ENCODE results near the gene CRISPLD2. TPM values are rescaled to one million over a fixed set of nuclear protein-coding genes. Genes with fewer than 3 reads are reported as not detected.

CRISPLD2 gene
- total RNA-seq, 1 experiment from 2014 or later: 9.4 TPM

GRCh38 chr16:84896847-84897246 lies 77.1 kb downstream of the CRISPLD2 start (continued):
- TF ChIP-seq, protein P1, sequence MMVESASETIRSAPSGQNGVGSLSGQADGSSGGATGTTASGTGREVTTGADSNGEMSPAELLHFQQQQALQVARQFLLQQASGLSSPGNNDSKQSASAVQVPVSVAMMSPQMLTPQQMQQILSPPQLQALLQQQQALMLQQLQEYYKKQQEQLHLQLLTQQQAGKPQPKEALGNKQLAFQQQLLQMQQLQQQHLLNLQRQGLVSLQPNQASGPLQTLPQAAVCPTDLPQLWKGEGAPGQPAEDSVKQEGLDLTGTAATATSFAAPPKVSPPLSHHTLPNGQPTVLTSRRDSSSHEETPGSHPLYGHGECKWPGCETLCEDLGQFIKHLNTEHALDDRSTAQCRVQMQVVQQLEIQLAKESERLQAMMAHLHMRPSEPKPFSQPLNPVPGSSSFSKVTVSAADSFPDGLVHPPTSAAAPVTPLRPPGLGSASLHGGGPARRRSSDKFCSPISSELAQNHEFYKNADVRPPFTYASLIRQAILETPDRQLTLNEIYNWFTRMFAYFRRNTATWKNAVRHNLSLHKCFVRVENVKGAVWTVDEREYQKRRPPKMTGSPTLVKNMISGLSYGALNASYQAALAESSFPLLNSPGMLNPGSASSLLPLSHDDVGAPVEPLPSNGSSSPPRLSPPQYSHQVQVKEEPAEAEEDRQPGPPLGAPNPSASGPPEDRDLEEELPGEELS (CRISPR knock-in tag; IDR thresholded peaks at IDR 0.05): no peak
- no peak for TF ChIP-seq ZMAT4 (CRISPR knock-in tag; IDR thresholded peaks at IDR 0.05)

DNA sequence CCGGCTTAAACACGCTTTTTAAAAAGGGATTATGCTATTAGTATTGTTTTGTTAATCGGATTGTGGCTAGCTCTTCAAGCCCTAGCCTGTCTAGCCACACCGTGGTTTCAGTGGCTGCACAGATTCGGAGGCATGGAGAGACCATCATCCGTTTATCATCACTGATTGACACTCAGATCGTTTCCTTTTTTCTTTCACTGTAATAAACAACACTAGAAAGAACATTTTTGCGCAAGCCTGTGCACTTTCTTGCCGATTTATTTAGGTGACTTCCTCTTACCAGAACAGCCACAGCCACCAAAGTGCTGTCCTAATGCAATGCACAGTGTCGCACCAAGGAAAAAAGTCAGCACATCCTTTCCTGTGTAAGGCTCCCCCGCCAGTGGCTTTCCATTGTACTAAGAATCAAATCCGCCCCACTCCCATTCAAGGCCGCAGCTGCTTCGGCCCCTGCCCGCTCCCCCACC lies 78.2 kb downstream of the CRISPLD2 start:
- H3K36me3 Mint-ChIP-seq: no peaks in the 10 kb centered on the region
- peaks cover 4% of the 10 kb centered on the region; the same call in 1 of the 2 replicates for H3K4me1 Mint-ChIP-seq
- CTCF ChIA-PET: interaction anchor here (1.6 kb wide), 1 partner anchor 73 kb away, joined by 6 read pairs; no protein-coding TSS in a partner anchor
- POLR2A ChIA-PET: no interaction called here
- no peak for TF ChIP-seq ELF4 (CRISPR knock-in tag; IDR thresholded peaks at IDR 0.05; ENCODE audit: low read depth)
- no peak for TF ChIP-seq ZNF423 (CRISPR knock-in tag; IDR thresholded peaks at IDR 0.05)
- no peak for TF ChIP-seq ARID4B (CRISPR knock-in tag; IDR thresholded peaks at IDR 0.05; ENCODE audit: borderline replicate concordance)
- no peak for TF ChIP-seq ZNF671 (CRISPR knock-in tag; IDR thresholded peaks at IDR 0.05)
- TF ChIP-seq ZNF232 (CRISPR knock-in tag; IDR thresholded peaks at IDR 0.05): no peak
- no peak for TF ChIP-seq ZNF263 (CRISPR knock-in tag; IDR thresholded peaks at IDR 0.05; ENCODE audit: low read depth)
- TF ChIP-seq ATF1 (CRISPR knock-in tag; IDR thresholded peaks at IDR 0.05): no peak
- TF ChIP-seq, protein P2, sequence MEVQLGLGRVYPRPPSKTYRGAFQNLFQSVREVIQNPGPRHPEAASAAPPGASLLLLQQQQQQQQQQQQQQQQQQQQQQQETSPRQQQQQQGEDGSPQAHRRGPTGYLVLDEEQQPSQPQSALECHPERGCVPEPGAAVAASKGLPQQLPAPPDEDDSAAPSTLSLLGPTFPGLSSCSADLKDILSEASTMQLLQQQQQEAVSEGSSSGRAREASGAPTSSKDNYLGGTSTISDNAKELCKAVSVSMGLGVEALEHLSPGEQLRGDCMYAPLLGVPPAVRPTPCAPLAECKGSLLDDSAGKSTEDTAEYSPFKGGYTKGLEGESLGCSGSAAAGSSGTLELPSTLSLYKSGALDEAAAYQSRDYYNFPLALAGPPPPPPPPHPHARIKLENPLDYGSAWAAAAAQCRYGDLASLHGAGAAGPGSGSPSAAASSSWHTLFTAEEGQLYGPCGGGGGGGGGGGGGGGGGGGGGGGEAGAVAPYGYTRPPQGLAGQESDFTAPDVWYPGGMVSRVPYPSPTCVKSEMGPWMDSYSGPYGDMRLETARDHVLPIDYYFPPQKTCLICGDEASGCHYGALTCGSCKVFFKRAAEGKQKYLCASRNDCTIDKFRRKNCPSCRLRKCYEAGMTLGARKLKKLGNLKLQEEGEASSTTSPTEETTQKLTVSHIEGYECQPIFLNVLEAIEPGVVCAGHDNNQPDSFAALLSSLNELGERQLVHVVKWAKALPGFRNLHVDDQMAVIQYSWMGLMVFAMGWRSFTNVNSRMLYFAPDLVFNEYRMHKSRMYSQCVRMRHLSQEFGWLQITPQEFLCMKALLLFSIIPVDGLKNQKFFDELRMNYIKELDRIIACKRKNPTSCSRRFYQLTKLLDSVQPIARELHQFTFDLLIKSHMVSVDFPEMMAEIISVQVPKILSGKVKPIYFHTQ (CRISPR knock-in tag; IDR thresholded peaks at IDR 0.05): no peak
- TF ChIP-seq, protein P3, sequence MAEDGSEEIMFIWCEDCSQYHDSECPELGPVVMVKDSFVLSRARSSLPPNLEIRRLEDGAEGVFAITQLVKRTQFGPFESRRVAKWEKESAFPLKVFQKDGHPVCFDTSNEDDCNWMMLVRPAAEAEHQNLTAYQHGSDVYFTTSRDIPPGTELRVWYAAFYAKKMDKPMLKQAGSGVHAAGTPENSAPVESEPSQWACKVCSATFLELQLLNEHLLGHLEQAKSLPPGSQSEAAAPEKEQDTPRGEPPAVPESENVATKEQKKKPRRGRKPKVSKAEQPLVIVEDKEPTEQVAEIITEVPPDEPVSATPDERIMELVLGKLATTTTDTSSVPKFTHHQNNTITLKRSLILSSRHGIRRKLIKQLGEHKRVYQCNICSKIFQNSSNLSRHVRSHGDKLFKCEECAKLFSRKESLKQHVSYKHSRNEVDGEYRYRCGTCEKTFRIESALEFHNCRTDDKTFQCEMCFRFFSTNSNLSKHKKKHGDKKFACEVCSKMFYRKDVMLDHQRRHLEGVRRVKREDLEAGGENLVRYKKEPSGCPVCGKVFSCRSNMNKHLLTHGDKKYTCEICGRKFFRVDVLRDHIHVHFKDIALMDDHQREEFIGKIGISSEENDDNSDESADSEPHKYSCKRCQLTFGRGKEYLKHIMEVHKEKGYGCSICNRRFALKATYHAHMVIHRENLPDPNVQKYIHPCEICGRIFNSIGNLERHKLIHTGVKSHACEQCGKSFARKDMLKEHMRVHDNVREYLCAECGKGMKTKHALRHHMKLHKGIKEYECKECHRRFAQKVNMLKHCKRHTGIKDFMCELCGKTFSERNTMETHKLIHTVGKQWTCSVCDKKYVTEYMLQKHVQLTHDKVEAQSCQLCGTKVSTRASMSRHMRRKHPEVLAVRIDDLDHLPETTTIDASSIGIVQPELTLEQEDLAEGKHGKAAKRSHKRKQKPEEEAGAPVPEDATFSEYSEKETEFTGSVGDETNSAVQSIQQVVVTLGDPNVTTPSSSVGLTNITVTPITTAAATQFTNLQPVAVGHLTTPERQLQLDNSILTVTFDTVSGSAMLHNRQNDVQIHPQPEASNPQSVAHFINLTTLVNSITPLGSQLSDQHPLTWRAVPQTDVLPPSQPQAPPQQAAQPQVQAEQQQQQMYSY (CRISPR knock-in tag; IDR thresholded peaks at IDR 0.05): no peak
- TF ChIP-seq GRHL2 (CRISPR knock-in tag; IDR thresholded peaks at IDR 0.05; ENCODE audit: insufficient replicate concordance, severe bottlenecking): no peak
- TF ChIP-seq RORB (CRISPR knock-in tag; IDR thresholded peaks at IDR 0.05): no peak
- no peak for TF ChIP-seq JUN (CRISPR knock-in tag; IDR thresholded peaks at IDR 0.05)
- TF ChIP-seq, protein P4, sequence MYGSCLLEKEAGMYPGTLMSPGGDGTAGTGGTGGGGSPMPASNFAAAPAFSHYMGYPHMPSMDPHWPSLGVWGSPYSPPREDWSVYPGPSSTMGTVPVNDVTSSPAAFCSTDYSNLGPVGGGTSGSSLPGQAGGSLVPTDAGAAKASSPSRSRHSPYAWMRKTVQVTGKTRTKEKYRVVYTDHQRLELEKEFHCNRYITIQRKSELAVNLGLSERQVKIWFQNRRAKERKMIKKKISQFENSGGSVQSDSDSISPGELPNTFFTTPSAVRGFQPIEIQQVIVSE (CRISPR knock-in tag; IDR thresholded peaks at IDR 0.05; ENCODE audit: borderline replicate concordance): no peak
- TF ChIP-seq CBFB (CRISPR knock-in tag; IDR thresholded peaks at IDR 0.05; ENCODE audit: low read depth): no peak
- no peak for TF ChIP-seq ERG (CRISPR knock-in tag; IDR thresholded peaks at IDR 0.05)
- TF ChIP-seq NR2C2 (CRISPR knock-in tag; IDR thresholded peaks at IDR 0.05): no peak
- no peaks in the 10 kb centered on the region for H3K27me3 Mint-ChIP-seq (ENCODE audit: low read depth)
- H3K9me3 Mint-ChIP-seq: peaks cover 3% of the 10 kb centered on the region; the same call in 1 of the 2 replicates
- H3K4me3 Mint-ChIP-seq: no peak overlapping the region
- ATAC-seq (no peak), DNase-seq (ENCODE audit: low spot score) (no peak)
- no peak overlapping the region; the same call in 1 of the 2 replicates for H3K27ac Mint-ChIP-seq

All from WTC11 (cell line).